ENCODE data around the gene JUNB. TPM values are rescaled to one million over a fixed set of nuclear protein-coding genes. Genes with fewer than 3 reads are reported as not detected.

Gene JUNB
- total and polyA plus RNA-seq, 2 of the 13 experiments (the other 11 are each of a cell fraction or from before 2014, with no cell fraction given), result 7.7 to 8.2 TPM

DNA sequence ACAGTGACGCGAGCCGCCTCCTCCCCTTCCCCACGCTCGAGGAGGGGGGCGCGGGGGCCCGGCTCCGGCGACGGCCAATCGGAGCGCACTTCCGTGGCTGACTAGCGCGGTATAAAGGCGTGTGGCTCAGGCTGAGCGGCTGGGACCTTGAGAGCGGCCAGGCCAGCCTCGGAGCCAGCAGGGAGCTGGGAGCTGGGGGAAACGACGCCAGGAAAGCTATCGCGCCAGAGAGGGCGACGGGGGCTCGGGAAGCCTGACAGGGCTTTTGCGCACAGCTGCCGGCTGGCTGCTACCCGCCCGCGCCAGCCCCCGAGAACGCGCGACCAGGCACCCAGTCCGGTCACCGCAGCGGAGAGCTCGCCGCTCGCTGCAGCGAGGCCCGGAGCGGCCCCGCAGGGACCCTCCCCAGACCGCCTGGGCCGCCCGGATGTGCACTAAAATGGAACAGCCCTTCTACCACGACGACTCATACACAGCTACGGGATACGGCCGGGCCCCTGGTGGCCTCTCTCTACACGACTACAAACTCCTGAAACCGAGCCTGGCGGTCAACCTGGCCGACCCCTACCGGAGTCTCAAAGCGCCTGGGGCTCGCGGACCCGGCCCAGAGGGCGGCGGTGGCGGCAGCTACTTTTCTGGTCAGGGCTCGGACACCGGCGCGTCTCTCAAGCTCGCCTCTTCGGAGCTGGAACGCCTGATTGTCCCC, at the start of gene JUNB (continued):
- TF ChIP-seq, protein P1, sequence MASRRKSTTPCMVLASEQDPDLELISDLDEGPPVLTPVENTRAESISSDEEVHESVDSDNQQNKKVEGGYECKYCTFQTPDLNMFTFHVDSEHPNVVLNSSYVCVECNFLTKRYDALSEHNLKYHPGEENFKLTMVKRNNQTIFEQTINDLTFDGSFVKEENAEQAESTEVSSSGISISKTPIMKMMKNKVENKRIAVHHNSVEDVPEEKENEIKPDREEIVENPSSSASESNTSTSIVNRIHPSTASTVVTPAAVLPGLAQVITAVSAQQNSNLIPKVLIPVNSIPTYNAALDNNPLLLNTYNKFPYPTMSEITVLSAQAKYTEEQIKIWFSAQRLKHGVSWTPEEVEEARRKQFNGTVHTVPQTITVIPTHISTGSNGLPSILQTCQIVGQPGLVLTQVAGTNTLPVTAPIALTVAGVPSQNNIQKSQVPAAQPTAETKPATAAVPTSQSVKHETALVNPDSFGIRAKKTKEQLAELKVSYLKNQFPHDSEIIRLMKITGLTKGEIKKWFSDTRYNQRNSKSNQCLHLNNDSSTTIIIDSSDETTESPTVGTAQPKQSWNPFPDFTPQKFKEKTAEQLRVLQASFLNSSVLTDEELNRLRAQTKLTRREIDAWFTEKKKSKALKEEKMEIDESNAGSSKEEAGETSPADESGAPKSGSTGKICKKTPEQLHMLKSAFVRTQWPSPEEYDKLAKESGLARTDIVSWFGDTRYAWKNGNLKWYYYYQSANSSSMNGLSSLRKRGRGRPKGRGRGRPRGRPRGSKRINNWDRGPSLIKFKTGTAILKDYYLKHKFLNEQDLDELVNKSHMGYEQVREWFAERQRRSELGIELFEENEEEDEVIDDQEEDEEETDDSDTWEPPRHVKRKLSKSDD (CRISPR knock-in tag; IDR thresholded peaks at IDR 0.05; ENCODE audit: low read depth), result no peak
- TF ChIP-seq ZNF781 (CRISPR knock-in tag; IDR thresholded peaks at IDR 0.05; ENCODE audit: borderline replicate concordance, not compliant biosample characterization) (no peak), ZNF746 (CRISPR knock-in tag; IDR thresholded peaks at IDR 0.05) (peak; percentile 80), ZNF446 (CRISPR knock-in tag; IDR thresholded peaks at IDR 0.05) (no peak), KDM3A (CRISPR knock-in tag; IDR thresholded peaks at IDR 0.05; ENCODE audit: low read depth) (peak; percentile 46; the same call in 1 of the 2 replicates), XRCC5 (optimal IDR thresholded peaks at IDR 0.05; ENCODE audit: low read length) (peak; percentile 47), KLF6 (CRISPR knock-in tag; IDR thresholded peaks at IDR 0.05) (peak; percentile 98), TGIF2 (CRISPR knock-in tag; IDR thresholded peaks at IDR 0.05) (peak; percentile 88; the same call in 1 of the 2 replicates), NFATC3 (CRISPR knock-in tag; IDR thresholded peaks at IDR 0.05) (no peak), ASH2L (IDR thresholded peaks at IDR 0.05; ENCODE audit: insufficient read length, low read depth, low read length) (peak; percentile 30), ZNF772 (CRISPR knock-in tag; IDR thresholded peaks at IDR 0.05) (peak; percentile 95), DMAP1 (CRISPR knock-in tag; IDR thresholded peaks at IDR 0.05) (peak; percentile 70), PCBP2 (optimal IDR thresholded peaks at IDR 0.05; ENCODE audit: low read depth, low read length, poor library complexity, severe bottlenecking) (no peak), NFE2L1 (CRISPR knock-in tag; IDR thresholded peaks at IDR 0.05; ENCODE audit: borderline replicate concordance) (no peak), ISL2 (CRISPR knock-in tag; IDR thresholded peaks at IDR 0.05) (peak; percentile 71), DNMT3B (CRISPR knock-in tag; conservative IDR thresholded peaks at IDR 0.05) (no peak), ZNF724P (CRISPR knock-in tag; IDR thresholded peaks at IDR 0.05; ENCODE audit: borderline replicate concordance) (no peak)
- TF ChIP-seq, protein P2, sequence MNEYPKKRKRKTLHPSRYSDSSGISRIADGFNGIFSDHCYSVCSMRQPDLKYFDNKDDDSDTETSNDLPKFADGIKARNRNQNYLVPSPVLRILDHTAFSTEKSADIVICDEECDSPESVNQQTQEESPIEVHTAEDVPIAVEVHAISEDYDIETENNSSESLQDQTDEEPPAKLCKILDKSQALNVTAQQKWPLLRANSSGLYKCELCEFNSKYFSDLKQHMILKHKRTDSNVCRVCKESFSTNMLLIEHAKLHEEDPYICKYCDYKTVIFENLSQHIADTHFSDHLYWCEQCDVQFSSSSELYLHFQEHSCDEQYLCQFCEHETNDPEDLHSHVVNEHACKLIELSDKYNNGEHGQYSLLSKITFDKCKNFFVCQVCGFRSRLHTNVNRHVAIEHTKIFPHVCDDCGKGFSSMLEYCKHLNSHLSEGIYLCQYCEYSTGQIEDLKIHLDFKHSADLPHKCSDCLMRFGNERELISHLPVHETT (CRISPR knock-in tag; conservative IDR thresholded peaks at IDR 0.05), result peak; percentile 36; the same call in 1 of the 2 replicates
- TF ChIP-seq, protein P3, sequence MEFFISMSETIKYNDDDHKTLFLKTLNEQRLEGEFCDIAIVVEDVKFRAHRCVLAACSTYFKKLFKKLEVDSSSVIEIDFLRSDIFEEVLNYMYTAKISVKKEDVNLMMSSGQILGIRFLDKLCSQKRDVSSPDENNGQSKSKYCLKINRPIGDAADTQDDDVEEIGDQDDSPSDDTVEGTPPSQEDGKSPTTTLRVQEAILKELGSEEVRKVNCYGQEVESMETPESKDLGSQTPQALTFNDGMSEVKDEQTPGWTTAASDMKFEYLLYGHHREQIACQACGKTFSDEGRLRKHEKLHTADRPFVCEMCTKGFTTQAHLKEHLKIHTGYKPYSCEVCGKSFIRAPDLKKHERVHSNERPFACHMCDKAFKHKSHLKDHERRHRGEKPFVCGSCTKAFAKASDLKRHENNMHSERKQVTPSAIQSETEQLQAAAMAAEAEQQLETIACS (CRISPR knock-in tag; IDR thresholded peaks at IDR 0.05), result no peak
- TF ChIP-seq, protein P4, sequence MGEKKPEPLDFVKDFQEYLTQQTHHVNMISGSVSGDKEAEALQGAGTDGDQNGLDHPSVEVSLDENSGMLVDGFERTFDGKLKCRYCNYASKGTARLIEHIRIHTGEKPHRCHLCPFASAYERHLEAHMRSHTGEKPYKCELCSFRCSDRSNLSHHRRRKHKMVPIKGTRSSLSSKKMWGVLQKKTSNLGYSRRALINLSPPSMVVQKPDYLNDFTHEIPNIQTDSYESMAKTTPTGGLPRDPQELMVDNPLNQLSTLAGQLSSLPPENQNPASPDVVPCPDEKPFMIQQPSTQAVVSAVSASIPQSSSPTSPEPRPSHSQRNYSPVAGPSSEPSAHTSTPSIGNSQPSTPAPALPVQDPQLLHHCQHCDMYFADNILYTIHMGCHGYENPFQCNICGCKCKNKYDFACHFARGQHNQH (CRISPR knock-in tag; IDR thresholded peaks at IDR 0.05), result peak; percentile 92
- TF ChIP-seq, protein P5, sequence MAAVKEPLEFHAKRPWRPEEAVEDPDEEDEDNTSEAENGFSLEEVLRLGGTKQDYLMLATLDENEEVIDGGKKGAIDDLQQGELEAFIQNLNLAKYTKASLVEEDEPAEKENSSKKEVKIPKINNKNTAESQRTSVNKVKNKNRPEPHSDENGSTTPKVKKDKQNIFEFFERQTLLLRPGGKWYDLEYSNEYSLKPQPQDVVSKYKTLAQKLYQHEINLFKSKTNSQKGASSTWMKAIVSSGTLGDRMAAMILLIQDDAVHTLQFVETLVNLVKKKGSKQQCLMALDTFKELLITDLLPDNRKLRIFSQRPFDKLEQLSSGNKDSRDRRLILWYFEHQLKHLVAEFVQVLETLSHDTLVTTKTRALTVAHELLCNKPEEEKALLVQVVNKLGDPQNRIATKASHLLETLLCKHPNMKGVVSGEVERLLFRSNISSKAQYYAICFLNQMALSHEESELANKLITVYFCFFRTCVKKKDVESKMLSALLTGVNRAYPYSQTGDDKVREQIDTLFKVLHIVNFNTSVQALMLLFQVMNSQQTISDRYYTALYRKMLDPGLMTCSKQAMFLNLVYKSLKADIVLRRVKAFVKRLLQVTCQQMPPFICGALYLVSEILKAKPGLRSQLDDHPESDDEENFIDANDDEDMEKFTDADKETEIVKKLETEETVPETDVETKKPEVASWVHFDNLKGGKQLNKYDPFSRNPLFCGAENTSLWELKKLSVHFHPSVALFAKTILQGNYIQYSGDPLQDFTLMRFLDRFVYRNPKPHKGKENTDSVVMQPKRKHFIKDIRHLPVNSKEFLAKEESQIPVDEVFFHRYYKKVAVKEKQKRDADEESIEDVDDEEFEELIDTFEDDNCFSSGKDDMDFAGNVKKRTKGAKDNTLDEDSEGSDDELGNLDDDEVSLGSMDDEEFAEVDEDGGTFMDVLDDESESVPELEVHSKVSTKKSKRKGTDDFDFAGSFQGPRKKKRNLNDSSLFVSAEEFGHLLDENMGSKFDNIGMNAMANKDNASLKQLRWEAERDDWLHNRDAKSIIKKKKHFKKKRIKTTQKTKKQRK (IDR thresholded peaks at IDR 0.05; ENCODE audit: low read length), result no peak

Data from HepG2 (cell line).